Measurements from ENCODE around the gene ACTRT2. TPM values are rescaled to one million over a fixed set of nuclear protein-coding genes. Genes with fewer than 3 reads are reported as not detected.

Gene ACTRT2
- total RNA-seq, 4 donors from 2014 or later, result not detected

- Histone ChIP-seq H3K4me3 (no peak overlapping the region), H3K9me3 (no peaks in the 10 kb centered on the region), H3K27me3 (peaks cover 0 to 46% of the 10 kb centered on the region in 2 donors), H3K36me3 (no peaks in the 10 kb centered on the region), H3K4me1 (peaks cover 0 to 14% (median 0%) of the 10 kb centered on the region in 4 donors), H3K27ac (no peak overlapping the region)
- TF ChIP-seq POLR2A (IDR thresholded peaks at IDR 0.05) (no peak), CTCF (IDR thresholded peaks at IDR 0.05) (no peak)
- DNase-seq, result no peak
These were observed 40.3 kb downstream of the ACTRT2 start for GRCh38 chr1:3061566-3061965.

GRCh38 chr1:3061981-3062615 lies 40.8 kb downstream of the ACTRT2 start:
- DNase-seq, result peak in 1 of 3 donors; percentile 36
- Histone ChIP-seq H3K36me3 (no peaks in the 10 kb centered on the region), H3K27me3 (peaks cover 0 to 49% of the 10 kb centered on the region in 2 donors)

GRCh38 chr1:3062616-3063378 lies 41.5 kb downstream of the ACTRT2 start:
- DNase-seq, result peak in 1 of 3 donors; percentile 38
- H3K9me3 ChIP-seq, result no peaks in the 10 kb centered on the region
- TF ChIP-seq CTCF (IDR thresholded peaks at IDR 0.05) (no peak), POLR2A (IDR thresholded peaks at IDR 0.05) (no peak)
- H3K27ac ChIP-seq, result no peak overlapping the region
- H3K27me3 ChIP-seq, result peaks cover 0 to 55% of the 10 kb centered on the region in 2 donors
- H3K4me1 ChIP-seq, result peaks cover 0 to 19% (median 0%) of the 10 kb centered on the region in 4 donors
- H3K36me3 ChIP-seq, result no peaks in the 10 kb centered on the region
- no peak overlapping the region for H3K4me3 ChIP-seq

More at GRCh38 chr1:3061981-3062615, 40.8 kb downstream of the ACTRT2 start:
- Histone ChIP-seq H3K27ac (no peak overlapping the region), H3K9me3 (no peaks in the 10 kb centered on the region), H3K4me1 (peaks cover 0 to 14% (median 0%) of the 10 kb centered on the region in 4 donors), H3K4me3 (no peak overlapping the region)
- no peak for TF ChIP-seq CTCF (IDR thresholded peaks at IDR 0.05)

- Histone ChIP-seq H3K27me3 (peaks cover 0 to 61% of the 10 kb centered on the region in 2 donors), H3K27ac (no peak overlapping the region), H3K36me3 (no peaks in the 10 kb centered on the region), H3K4me3 (peak overlapping the region in 2 of 4 donors; percentile 21 to 28), H3K4me1 (peaks cover 0 to 28% (median 4%) of the 10 kb centered on the region in 4 donors), H3K9me3 (no peaks in the 10 kb centered on the region)
- DNase-seq, result peak in 2 of 3 donors; percentile 35 to 47
- TF ChIP-seq POLR2A (IDR thresholded peaks at IDR 0.05) (no peak), CTCF (IDR thresholded peaks at IDR 0.05) (no peak)
These were observed 42.4 kb downstream of the ACTRT2 start for GRCh38 chr1:3063379-3064295.

- no peak overlapping the region for H3K4me3 ChIP-seq
- peaks cover 0 to 31% (median 6%) of the 10 kb centered on the region in 4 donors for H3K4me1 ChIP-seq
- no peaks in the 10 kb centered on the region for H3K9me3 ChIP-seq
- TF ChIP-seq CTCF (IDR thresholded peaks at IDR 0.05) (no peak), POLR2A (IDR thresholded peaks at IDR 0.05) (no peak)
- H3K27ac ChIP-seq, result no peak overlapping the region
- no peak for DNase-seq
- no peaks in the 10 kb centered on the region for H3K36me3 ChIP-seq
- H3K27me3 ChIP-seq, result peaks cover 0 to 61% of the 10 kb centered on the region in 2 donors
These were observed 43.1 kb downstream of the ACTRT2 start for GRCh38 chr1:3064296-3064850.

All from Peyer's patch (tissue), 4 donors.